HepG2 (cell line): ENCODE results near the gene ATP8B2. TPM values are rescaled to one million over a fixed set of nuclear protein-coding genes. Genes with fewer than 3 reads are reported as not detected.

Experiments
- ATAC-seq: fragments of 200-7000 bp; cut with Tn5 transposase; 3 replicates; pipeline ENCODE4 v1.9.1; 2020; ENCODE audit warnings: mild to moderate bottlenecking, moderate library complexity
- BruUV-seq: library from RNA; stranded (reverse); fragments of 400-500 nt; replicated peaks from 2 replicates; lab custom pipeline; 2021; lab: Mats Ljungman, UMichigan
- CTCF ChIA-PET: fragments of 300-600 bp; formaldehyde crosslinking; extraction: SDS; loops from one replicate; lab custom pipeline; 2021; ENCODE audit warnings: low total read pairs, inconsistent platforms, low intra/inter-chr PET ratio; lab: Yijun Ruan, JAX
- POLR2A ChIA-PET: fragments of 350-600 bp; sonication (Branson Sonifier 250); formaldehyde crosslinking; loops from one replicate; lab custom pipeline; 2020; ENCODE audit warnings: antibody characterized with exemption, inconsistent platforms; lab: Yijun Ruan, JAX
- DNase-seq: peaks from one replicate; pipeline ENCODE4 v3.0.0-alpha.2; 2015; ENCODE audit warnings: low spot score
- FAIRE-seq: peaks from 3 replicates; lab custom pipeline; 2011; peaks lifted over from hg19 to GRCh38; lab: Jason Lieb, UNC
- H2AFZ ChIP-seq: one replicate; pipeline ENCODE4 v1.6.1; 2011; ENCODE audit warnings: low read length, inconsistent platforms
- H3K27ac ChIP-seq: fragments of 300-600 bp; 3 replicates; pipeline ENCODE4 v1.8.0; 2011; ENCODE audit warnings: mixed run types, mild to moderate bottlenecking, mixed read lengths, low read length, inconsistent platforms; ENCODE audit not compliant: insufficient read depth; ENCODE audit errors: extremely low read length
- H3K27me3 ChIP-seq, 2 experiments: fragments of 200-600 bp in 1 of 2; 2 replicates in 1 of 2; 3 replicates in 1 of 2; pipeline versions ENCODE4 v1.6.0 to v1.8.0; 2011; ENCODE audit warnings: low read length in 2 of 2, mild to moderate bottlenecking in 2 of 2, moderate library complexity in 2 of 2, inconsistent platforms in 1 of 2; ENCODE audit not compliant: insufficient read depth in 2 of 2, control insufficient read depth in 1 of 2
- H3K36me3 ChIP-seq, 2 experiments: fragments of 200-600 bp in 1 of 2; replicated peaks in 1 of 2; 2 replicates in 1 of 2; 3 replicates in 1 of 2; pipeline versions ENCODE4 v1.5.1 to v1.8.0; 2011; ENCODE audit warnings: low read length in 2 of 2, inconsistent platforms in 1 of 2; ENCODE audit not compliant: insufficient read depth in 2 of 2, control insufficient read depth in 1 of 2
- H3K4me1 ChIP-seq: 2 replicates; pipeline ENCODE4 v1.5.1; 2012; ENCODE audit warnings: low read length, inconsistent platforms; ENCODE audit not compliant: insufficient read depth
- H3K4me2 ChIP-seq: 2 replicates; pipeline ENCODE4 v1.6.0; 2011; ENCODE audit warnings: low read depth, low read length, inconsistent platforms
- H3K4me3 ChIP-seq, 3 experiments: fragments of 200-600 bp in 1 of 3; sonication (generic), shearing (Covaris generic) in 1 of 3; replicated peaks in 1 of 3; 2 replicates each; pipeline ENCODE4 v1.5.1; 2011 to 2016; ENCODE audit warnings: low read length in 3 of 3, inconsistent platforms in 2 of 3, low read depth in 2 of 3, mild to moderate bottlenecking in 2 of 3, control low read depth in 1 of 3, mixed read lengths in 1 of 3; ENCODE audit not compliant: insufficient read depth in 1 of 3
- H3K79me2 ChIP-seq: one replicate; pipeline ENCODE4 v1.6.1; 2011; ENCODE audit warnings: low read length, inconsistent platforms; ENCODE audit not compliant: insufficient read depth
- H3K9ac ChIP-seq: 2 replicates; pipeline ENCODE4 v1.6.0; 2011; ENCODE audit warnings: mild to moderate bottlenecking, low read depth, low read length, inconsistent platforms; ENCODE audit not compliant: insufficient read depth
- H3K9me3 ChIP-seq: 2 replicates; pipeline ENCODE4 v1.5.1; 2012; ENCODE audit warnings: mild to moderate bottlenecking, low read length
- H4K20me1 ChIP-seq: 2 replicates; pipeline ENCODE4 v1.6.0; 2011; ENCODE audit warnings: inconsistent platforms, mild to moderate bottlenecking, low read length, moderate library complexity; ENCODE audit not compliant: insufficient read depth
- AHR ChIP-seq: IDR thresholded peaks from 2 replicates; pipeline ENCODE4 v1.6.1; 2018; ENCODE audit warnings: missing genetic modification reagents, missing compliant biosample characterization
- ATM ChIP-seq: fragments of 450-650 bp; IDR thresholded peaks from 2 replicates; pipeline ENCODE4 v1.7.1; 2017; ENCODE audit warnings: mild to moderate bottlenecking, borderline replicate concordance
- MTA3 ChIP-seq: sonication (generic); formaldehyde crosslinking; IDR thresholded peaks from 2 replicates; pipeline ENCODE4 v1.4.0; 2020; ENCODE audit warnings: missing genetic modification reagents
- RAD21 ChIP-seq: fragments of 450-650 bp; formaldehyde crosslinking; IDR thresholded peaks from 2 replicates; pipeline ENCODE4 v1.5.0; 2020; ENCODE audit warnings: mild to moderate bottlenecking
- SAP130 ChIP-seq: IDR thresholded peaks from 2 replicates; pipeline ENCODE4 v1.6.1; 2016; ENCODE audit warnings: low read depth
- SMC3 ChIP-seq: IDR thresholded peaks from 2 replicates; pipeline ENCODE4 v1.6.1; 2011; ENCODE audit warnings: low read length, improper control_type of control experiment
- SP2 ChIP-seq: sonication (generic); formaldehyde crosslinking; IDR thresholded peaks from 2 replicates; pipeline ENCODE4 v1.5.1; 2020; ENCODE audit warnings: mild to moderate bottlenecking, missing genetic modification reagents
- SRSF9 ChIP-seq: fragments of 200-400 bp; formaldehyde crosslinking; IDR thresholded peaks from 2 replicates; pipeline ENCODE4 v1.6.1; 2018; ENCODE audit warnings: borderline replicate concordance, mild to moderate bottlenecking, low read depth, low read length; ENCODE audit not compliant: insufficient read depth, poor library complexity, severe bottlenecking
- STAG1 ChIP-seq: sonication (generic); formaldehyde crosslinking; IDR thresholded peaks from 2 replicates; pipeline ENCODE4 v1.4.0; 2020; ENCODE audit warnings: missing genetic modification reagents
- XRCC5 ChIP-seq: fragments of 200-400 bp; formaldehyde crosslinking; optimal IDR thresholded peaks from 2 replicates; pipeline ENCODE3; 2017; ENCODE audit warnings: mild to moderate bottlenecking, low read length
- ZNF10 ChIP-seq: sonication (generic); formaldehyde crosslinking; IDR thresholded peaks from 2 replicates; pipeline ENCODE4 v1.4.0; 2020; ENCODE audit warnings: mild to moderate bottlenecking, low read depth, missing genetic modification reagents, borderline replicate concordance
- ZNF775 ChIP-seq: sonication (generic); formaldehyde crosslinking; IDR thresholded peaks from 2 replicates; pipeline ENCODE4 v1.4.0; 2020; ENCODE audit warnings: missing genetic modification reagents, mild to moderate bottlenecking, moderate library complexity, borderline replicate concordance
- ZSCAN12 ChIP-seq: sonication (generic); formaldehyde crosslinking; IDR thresholded peaks from 2 replicates; pipeline ENCODE4 v1.9.0; 2021; ENCODE audit warnings: mild to moderate bottlenecking, missing genetic modification reagents
- WGBS: methylation state at CpG from one replicate; pipeline ENCODE4 v1.1.6; 2017; ENCODE audit warnings: low lambda C conversion rate; 5-methylcytosine and 5-hydroxymethylcytosine counted together
- in situ Hi-C: cut with HindIII; loops from 2 replicates; pipeline ENCODE4 v1.10.0; 2017; ENCODE audit warnings: low pct_unique_long_range_greater_than_20kb; ENCODE audit not compliant: extremely low pct_ligation_motif_present
- intact Hi-C: fragments of 100-400 bp; cut with micrococcal nuclease; formaldehyde crosslinking; loops from one replicate; pipeline ENCODE4 v1.10.0; 2022; ENCODE audit not compliant: unreplicated experiment
- polyA plus RNA-seq, 8 experiments: library from polyadenylated mRNA; depleted of rRNA in 3 of 8; stranded (reverse) in 7 of 8; unstranded in 1 of 8; fragments of >200 nt; fragmentation: Illumina TruSeq in 4 of 8; extraction: Trizol in 4 of 8; gene quantifications; 2 replicates each; pipeline versions ENCODE4 v1.2.1 to v1.2.3, GENCODE V29; 2011 to 2016; ENCODE audit warnings: low read depth in 4 of 8, missing spikeins in 1 of 8, mixed read lengths in 1 of 8; ENCODE audit not compliant: insufficient read depth in 1 of 8
- total RNA-seq, 5 experiments: library from RNA; depleted of rRNA; stranded (reverse); fragments of >200 nt; fragmentation: Illumina TruSeq; extraction: Trizol; gene quantifications; 2 replicates each; pipeline ENCODE4 v1.2.3, GENCODE V29; 2016; ENCODE audit warnings: low read depth in 1 of 5
- TF ChIP-seq, protein P1 (sequence below): sonication (generic); formaldehyde crosslinking; IDR thresholded peaks from 2 replicates; pipeline ENCODE4 v1.5.0; 2020; ENCODE audit warnings: mild to moderate bottlenecking, missing genetic modification reagents, moderate library complexity
- TF ChIP-seq, protein P2 (sequence below): sonication (generic); formaldehyde crosslinking; IDR thresholded peaks from 2 replicates; pipeline ENCODE4 v1.4.0; 2020; ENCODE audit warnings: missing genetic modification reagents

The ATP8B2 gene
- total and polyA plus RNA-seq, 2 of the 13 experiments (the other 11 are each of a cell fraction or from before 2014, with no cell fraction given) = 20.4 to 39.3 TPM

DNA sequence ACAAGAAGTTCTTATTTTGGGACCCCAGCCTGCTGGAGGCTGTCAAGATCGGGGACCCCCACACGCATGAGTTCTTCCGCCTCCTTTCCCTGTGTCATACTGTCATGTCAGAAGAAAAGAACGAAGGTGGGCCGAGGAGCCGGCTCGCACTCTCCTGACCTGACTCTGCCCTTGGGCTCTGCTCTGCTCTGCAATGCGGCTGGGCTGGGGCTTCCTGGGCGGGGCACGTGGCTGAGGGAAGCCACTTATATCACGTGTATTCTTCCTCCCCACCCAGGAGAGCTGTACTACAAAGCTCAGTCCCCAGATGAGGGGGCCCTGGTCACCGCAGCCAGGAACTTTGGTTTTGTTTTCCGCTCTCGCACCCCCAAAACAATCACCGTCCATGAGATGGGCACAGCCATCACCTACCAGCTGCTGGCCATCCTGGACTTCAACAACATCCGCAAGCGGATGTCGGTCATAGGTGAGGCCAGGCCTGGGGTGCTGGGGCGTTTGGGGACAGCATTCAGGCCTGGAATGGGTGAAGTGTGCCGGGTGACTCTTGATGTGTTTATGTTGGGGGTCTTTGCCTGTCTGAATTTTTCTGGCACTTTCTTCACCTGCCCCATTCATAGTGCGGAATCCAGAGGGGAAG, 17.6 kb downstream of the ATP8B2 start (continued):
- TF ChIP-seq SAP130 (CRISPR knock-in tag) (no peak), SRSF9 (no peak), ZNF10 (CRISPR knock-in tag) (no peak), ZSCAN12 (CRISPR knock-in tag) (no peak), ATM (no peak), SP2 (CRISPR knock-in tag) (no peak), AHR (CRISPR knock-in tag) (no peak)

DNA sequence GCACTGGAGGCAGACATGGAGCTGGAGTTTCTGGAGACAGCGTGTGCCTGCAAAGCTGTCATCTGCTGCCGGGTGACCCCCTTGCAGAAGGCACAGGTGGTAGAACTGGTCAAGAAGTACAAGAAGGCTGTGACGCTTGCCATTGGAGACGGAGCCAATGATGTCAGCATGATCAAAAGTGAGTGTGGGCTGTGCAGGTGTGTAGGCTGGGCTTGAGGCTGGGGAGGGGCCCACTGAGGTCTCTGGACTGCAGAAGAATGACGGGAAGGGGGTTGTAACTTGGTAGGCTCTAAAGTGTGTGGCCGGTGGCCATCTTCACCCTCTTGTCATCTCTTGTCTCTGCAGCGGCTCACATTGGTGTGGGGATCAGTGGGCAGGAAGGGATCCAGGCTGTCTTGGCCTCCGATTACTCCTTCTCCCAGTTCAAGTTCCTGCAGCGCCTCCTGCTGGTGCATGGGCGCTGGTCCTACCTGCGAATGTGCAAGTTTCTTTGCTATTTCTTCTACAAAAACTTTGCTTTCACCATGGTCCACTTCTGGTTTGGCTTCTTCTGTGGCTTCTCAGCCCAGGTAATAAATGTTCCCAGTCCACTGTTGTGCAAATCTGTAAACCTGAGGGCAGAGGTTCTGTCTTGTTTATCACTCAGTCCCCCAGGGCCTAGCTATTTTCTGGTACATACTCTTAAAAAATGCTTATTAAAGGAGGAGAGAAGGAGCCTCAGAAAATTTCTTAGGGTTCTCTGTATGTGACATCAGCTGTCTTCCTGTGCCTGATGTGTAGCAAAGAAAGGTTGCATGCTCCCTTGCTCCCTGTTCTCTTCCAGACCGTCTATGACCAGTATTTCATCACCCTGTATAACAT, 19.9 kb downstream of the ATP8B2 start:
- Histone ChIP-seq H3K27ac (no peak overlapping the region), H2AFZ (no peak overlapping the region)
- peak; percentile 50; the same call in 1 of the 2 replicates for TF ChIP-seq RAD21 (CRISPR knock-in tag)
- TF ChIP-seq, protein P1, sequence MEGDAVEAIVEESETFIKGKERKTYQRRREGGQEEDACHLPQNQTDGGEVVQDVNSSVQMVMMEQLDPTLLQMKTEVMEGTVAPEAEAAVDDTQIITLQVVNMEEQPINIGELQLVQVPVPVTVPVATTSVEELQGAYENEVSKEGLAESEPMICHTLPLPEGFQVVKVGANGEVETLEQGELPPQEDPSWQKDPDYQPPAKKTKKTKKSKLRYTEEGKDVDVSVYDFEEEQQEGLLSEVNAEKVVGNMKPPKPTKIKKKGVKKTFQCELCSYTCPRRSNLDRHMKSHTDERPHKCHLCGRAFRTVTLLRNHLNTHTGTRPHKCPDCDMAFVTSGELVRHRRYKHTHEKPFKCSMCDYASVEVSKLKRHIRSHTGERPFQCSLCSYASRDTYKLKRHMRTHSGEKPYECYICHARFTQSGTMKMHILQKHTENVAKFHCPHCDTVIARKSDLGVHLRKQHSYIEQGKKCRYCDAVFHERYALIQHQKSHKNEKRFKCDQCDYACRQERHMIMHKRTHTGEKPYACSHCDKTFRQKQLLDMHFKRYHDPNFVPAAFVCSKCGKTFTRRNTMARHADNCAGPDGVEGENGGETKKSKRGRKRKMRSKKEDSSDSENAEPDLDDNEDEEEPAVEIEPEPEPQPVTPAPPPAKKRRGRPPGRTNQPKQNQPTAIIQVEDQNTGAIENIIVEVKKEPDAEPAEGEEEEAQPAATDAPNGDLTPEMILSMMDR = peak; percentile 58
- TF ChIP-seq SMC3 = peak; percentile 21; the same call in 1 of the 2 replicates
- TF ChIP-seq, protein P2, sequence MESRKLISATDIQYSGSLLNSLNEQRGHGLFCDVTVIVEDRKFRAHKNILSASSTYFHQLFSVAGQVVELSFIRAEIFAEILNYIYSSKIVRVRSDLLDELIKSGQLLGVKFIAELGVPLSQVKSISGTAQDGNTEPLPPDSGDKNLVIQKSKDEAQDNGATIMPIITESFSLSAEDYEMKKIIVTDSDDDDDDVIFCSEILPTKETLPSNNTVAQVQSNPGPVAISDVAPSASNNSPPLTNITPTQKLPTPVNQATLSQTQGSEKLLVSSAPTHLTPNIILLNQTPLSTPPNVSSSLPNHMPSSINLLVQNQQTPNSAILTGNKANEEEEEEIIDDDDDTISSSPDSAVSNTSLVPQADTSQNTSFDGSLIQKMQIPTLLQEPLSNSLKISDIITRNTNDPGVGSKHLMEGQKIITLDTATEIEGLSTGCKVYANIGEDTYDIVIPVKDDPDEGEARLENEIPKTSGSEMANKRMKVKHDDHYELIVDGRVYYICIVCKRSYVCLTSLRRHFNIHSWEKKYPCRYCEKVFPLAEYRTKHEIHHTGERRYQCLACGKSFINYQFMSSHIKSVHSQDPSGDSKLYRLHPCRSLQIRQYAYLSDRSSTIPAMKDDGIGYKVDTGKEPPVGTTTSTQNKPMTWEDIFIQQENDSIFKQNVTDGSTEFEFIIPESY (CRISPR knock-in tag) = peak; percentile 53; the same call in 1 of the 2 replicates
- TF ChIP-seq MTA3 = no peak
- peak; percentile 33 for TF ChIP-seq XRCC5
- peak; percentile 63 for TF ChIP-seq STAG1 (CRISPR knock-in tag)
- TF ChIP-seq ZNF775 (CRISPR knock-in tag) = no peak
- TF ChIP-seq, all 625 proteins: peak for 6
- intact Hi-C loops = no loop called here
- Histone ChIP-seq H3K79me2 (no peaks in the 10 kb centered on the region), H3K4me1 (no peaks in the 10 kb centered on the region), H3K27me3 (no peaks in the 10 kb centered on the region), H3K9me3 (no peaks in the 10 kb centered on the region), H3K9ac (no peak overlapping the region), H3K4me3 (no peak overlapping the region), H4K20me1 (no peaks in the 10 kb centered on the region), H3K4me2 (no peak overlapping the region), H3K36me3 (peaks cover 27 to 72% of the 10 kb centered on the region in 2 experiments)
- ATAC-seq (peak; percentile 50), DNase-seq (peak; percentile 44), FAIRE-seq (no peak)
- WGBS = 82% methylated on average over 11 of the region's 12 CpGs
- BruUV-seq = TSS peak; percentile 7
- POLR2A ChIA-PET = interaction anchor here (3.9 kb wide), 1 partner anchor 11 kb away, joined by 15 read pairs; no protein-coding TSS in a partner anchor
- in situ Hi-C loops = loop anchor here (5.0 kb wide), 1 partner anchor 73 kb away; the partner anchor contains the start of gene HAX1
- CTCF ChIA-PET = interaction anchor here (1.1 to 1.6 kb wide), 2 partner anchors 21 to 146 kb away, joined by 3 to 8 read pairs; no protein-coding TSS in a partner anchor
